ENCODE measurements around the gene SNAPC4.

GRCh38 chr9:136352682-136353081 is 47.3 kb downstream of the SNAPC4 start:
- TF ChIP-seq ZNF239 (CRISPR knock-in tag; IDR thresholded peaks at IDR 0.05) (no peak), ZKSCAN1 (IDR thresholded peaks at IDR 0.05; ENCODE audit: low read depth, low read length) (no peak), CHAMP1 (IDR thresholded peaks at IDR 0.05) (no peak), HMBOX1 (IDR thresholded peaks at IDR 0.05) (no peak)
